GM18502 (cell line): ENCODE data around the gene DCDC2C.

Experiments
- ATAC-seq: cut with Tn5 transposase; IDR thresholded peaks from one replicate; pipeline ENCODE4 v1.9.1; 2021; ENCODE audit warnings: mild to moderate bottlenecking; ENCODE audit not compliant: unreplicated experiment, poor library complexity

Gene DCDC2C

GRCh38 chr2:3871002-3871401 lies 167.6 kb downstream of the DCDC2C start:
- no peak for ATAC-seq

- no peak for ATAC-seq
Measured at GRCh38 chr2:3872451-3872850, 169.1 kb downstream of the DCDC2C start.

DNA sequence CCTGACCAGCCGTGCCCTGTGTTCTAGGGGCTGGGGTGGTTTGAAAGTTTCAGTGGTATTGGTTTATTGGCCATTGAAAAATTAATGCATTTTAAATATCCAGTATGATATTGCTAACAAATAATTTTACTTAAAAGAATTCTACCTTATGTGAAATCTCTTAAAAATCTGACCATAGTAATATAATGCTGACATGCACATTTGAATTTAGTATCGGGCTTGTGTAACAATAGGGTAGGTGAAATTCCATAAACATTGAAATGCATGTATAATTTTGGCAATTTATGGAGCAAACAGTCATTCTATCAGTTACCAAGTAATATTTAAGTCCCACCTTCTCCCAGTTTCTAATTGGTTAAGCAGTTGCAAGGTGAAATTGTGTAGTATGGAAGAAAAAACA lies 170.5 kb downstream of the DCDC2C start:
- no peak for ATAC-seq

- no peak for ATAC-seq
Measured at GRCh38 chr2:3876221-3876620, 172.8 kb downstream of the DCDC2C start.

- ATAC-seq, result no peak
Measured at GRCh38 chr2:3876685-3877084, 173.3 kb downstream of the DCDC2C start.

- no peak for ATAC-seq
Measured at GRCh38 chr2:3885629-3886628, 182.6 kb downstream of the DCDC2C start.

- no peak for ATAC-seq
Measured at GRCh38 chr2:3895021-3895420, 191.6 kb downstream of the DCDC2C start.
